Spleen (tissue), 7 donors: Measurements from ENCODE around the gene TANK.

Experiments
- CTCF ChIP-seq, 11 experiments: fragments of 200-600 bp in 7 of 11; fragments of 450-650 bp in 4 of 11; sonication (generic) in 4 of 11; IDR thresholded peaks in 8 of 11; conservative IDR thresholded peaks in 3 of 11; 1 replicate in 7 of 11; 2 replicates in 4 of 11; pipeline versions ENCODE4 v1.4.0 to v1.8.0; 2016 to 2021; ENCODE audit warnings: antibody characterized with exemption in 11 of 11, inconsistent platforms in 4 of 11, mild to moderate bottlenecking in 1 of 11
- POLR2A ChIP-seq, 3 donors: fragments of 450-650 bp; IDR thresholded peaks; one replicate each; pipeline ENCODE4 v1.5.1; 2017; ENCODE audit warnings: antibody characterized with exemption in 3 of 3, mild to moderate bottlenecking in 1 of 3
- POLR2AphosphoS5 ChIP-seq, 3 donors: sonication (generic); formaldehyde crosslinking; IDR thresholded peaks; one replicate each; pipeline ENCODE4 v1.5.1; 2017; ENCODE audit warnings: antibody characterized with exemption in 3 of 3
- donor health status: DM: no; HTN: no; CAD: no; lungs with moderate emphysema.
- donor health status: DM: no; HTN: no; CAD: no.
- donor health status: DM: no; HTN: no; CAD: no.

GRCh38 chr2:161199912-161200701 is 39.9 kb downstream of the TANK start:
- TF ChIP-seq CTCF (IDR thresholded peaks at IDR 0.05 in 8 of 11, conservative IDR thresholded peaks at IDR 0.05 in 3 of 11) (no peak), POLR2A (IDR thresholded peaks at IDR 0.05) (no peak), POLR2AphosphoS5 (IDR thresholded peaks at IDR 0.05) (no peak)
